ENCODE measurements around the gene RAD23B. TPM values are rescaled to one million over a fixed set of nuclear protein-coding genes. Genes with fewer than 3 reads are reported as not detected.

RAD23B gene
- total RNA-seq, 1 donor from 2014 or later = 134 TPM

- DNase-seq (ENCODE audit: extremely low spot score, unreplicated experiment) = no peak
- H3K4me3 Mint-ChIP-seq = no peak overlapping the region
- peaks cover 4% of the 10 kb centered on the region for H3K27me3 Mint-ChIP-seq
- H3K9me3 Mint-ChIP-seq = peaks cover 3% of the 10 kb centered on the region
- no peaks in the 10 kb centered on the region for H3K4me1 Mint-ChIP-seq (ENCODE audit: unreplicated experiment)
- H3K27ac Mint-ChIP-seq = no peak overlapping the region
- H3K36me3 Mint-ChIP-seq = no peaks in the 10 kb centered on the region
- TF ChIP-seq CTCF (conservative IDR thresholded peaks at IDR 0.05) = no peak
Observed at GRCh38 chr9:107355394-107355793, 72.3 kb downstream of the RAD23B start.

- Mint-ChIP-seq H3K27me3 (no peaks in the 10 kb centered on the region), H3K9me3 (peaks cover 9% of the 10 kb centered on the region), H3K4me3 (no peak overlapping the region), H3K27ac (no peak overlapping the region), H3K36me3 (peaks cover 4% of the 10 kb centered on the region), H3K4me1 (ENCODE audit: unreplicated experiment) (peaks cover 13% of the 10 kb centered on the region)
- no peak for DNase-seq (ENCODE audit: extremely low spot score, unreplicated experiment)
- no peak for TF ChIP-seq CTCF (conservative IDR thresholded peaks at IDR 0.05)
Observed at GRCh38 chr9:107358986-107359385, 75.9 kb downstream of the RAD23B start.

- H3K4me1 Mint-ChIP-seq (ENCODE audit: unreplicated experiment) = peaks cover 15% of the 10 kb centered on the region
- H3K9me3 Mint-ChIP-seq = peaks cover 9% of the 10 kb centered on the region
- no peak for DNase-seq (ENCODE audit: extremely low spot score, unreplicated experiment)
- no peak overlapping the region for H3K27ac Mint-ChIP-seq
- H3K4me3 Mint-ChIP-seq = no peak overlapping the region
- H3K36me3 Mint-ChIP-seq = peaks cover 4% of the 10 kb centered on the region
- H3K27me3 Mint-ChIP-seq = no peaks in the 10 kb centered on the region
- TF ChIP-seq CTCF (conservative IDR thresholded peaks at IDR 0.05) = no peak
Observed at GRCh38 chr9:107360098-107360497, 77.0 kb downstream of the RAD23B start.

- peaks cover 15% of the 10 kb centered on the region for H3K4me1 Mint-ChIP-seq (ENCODE audit: unreplicated experiment)
- no peak for DNase-seq (ENCODE audit: extremely low spot score, unreplicated experiment)
- peaks cover 4% of the 10 kb centered on the region for H3K36me3 Mint-ChIP-seq
- H3K27me3 Mint-ChIP-seq = no peaks in the 10 kb centered on the region
- peak overlapping the region; percentile 78 for H3K27ac Mint-ChIP-seq
- H3K9me3 Mint-ChIP-seq = peaks cover 9% of the 10 kb centered on the region
- no peak overlapping the region for H3K4me3 Mint-ChIP-seq
- no peak for TF ChIP-seq CTCF (conservative IDR thresholded peaks at IDR 0.05)
Observed at GRCh38 chr9:107361816-107362215, 78.7 kb downstream of the RAD23B start.

GRCh38 chr9:107363516-107364152, 80.6 kb downstream of the RAD23B start:
- peak overlapping the region; percentile 79 for H3K27ac Mint-ChIP-seq
- H3K27me3 Mint-ChIP-seq = no peaks in the 10 kb centered on the region
- H3K4me1 Mint-ChIP-seq (ENCODE audit: unreplicated experiment) = peaks cover 15% of the 10 kb centered on the region
- TF ChIP-seq CTCF (conservative IDR thresholded peaks at IDR 0.05) = no peak
- H3K4me3 Mint-ChIP-seq = peak overlapping the region; percentile 77
- H3K9me3 Mint-ChIP-seq = peaks cover 9% of the 10 kb centered on the region
- H3K36me3 Mint-ChIP-seq = peaks cover 4% of the 10 kb centered on the region
- DNase-seq (ENCODE audit: extremely low spot score, unreplicated experiment) = no peak

All from type B pancreatic cell (in vitro differentiated cells).